Natural killer cell treated with Interleukin-12 subunit alpha and Interleukin-12 subunit beta and Interleukin-15 and Interleukin-18, amount 100 ng/mL, for 72 hours (primary cell): ENCODE measurements around the gene HELZ2. TPM values are rescaled to one million over a fixed set of nuclear protein-coding genes. Genes with fewer than 3 reads are reported as not detected.

Source experiments
- ATAC-seq, 2 donors: fragments of 150-1000 bp; cut with Tn5 transposase in 1 of 2; sonication (Bioruptor Pico), chemical (Tn5 transposase) in 1 of 2; 2 replicates each; pipeline ENCODE4 v1.10.0; 2021
- DNase-seq: peaks from one replicate; pipeline ENCODE4 v3.0.0; 2022; ENCODE audit warnings: low spot score
- H3K27ac Mint-ChIP-seq, 2 donors: 1 replicate in 1 of 2; 2 replicates in 1 of 2; pipeline ENCODE4 v1.8.0; 2022; ENCODE audit warnings: mixed read lengths in 2 of 2, mild to moderate bottlenecking in 1 of 2, moderate library complexity in 1 of 2
- H3K27me3 Mint-ChIP-seq, 2 donors: 1 replicate in 1 of 2; 2 replicates in 1 of 2; pipeline ENCODE4 v1.8.0; 2022; ENCODE audit warnings: mixed read lengths in 2 of 2
- H3K36me3 Mint-ChIP-seq: one replicate; pipeline ENCODE4 v1.8.0; 2022; ENCODE audit warnings: mixed read lengths
- H3K4me1 Mint-ChIP-seq, 2 donors: 1 replicate in 1 of 2; 2 replicates in 1 of 2; pipeline ENCODE4 v1.8.0; 2022; ENCODE audit warnings: low read depth in 2 of 2, mixed read lengths in 2 of 2, mild to moderate bottlenecking in 1 of 2
- H3K4me3 Mint-ChIP-seq: one replicate; pipeline ENCODE4 v1.8.0; 2022; ENCODE audit warnings: mixed read lengths
- H3K9me3 Mint-ChIP-seq: 2 replicates; pipeline ENCODE4 v1.8.0; 2022; ENCODE audit warnings: mixed read lengths
- total RNA-seq, 2 donors: library from RNA; stranded (reverse); gene quantifications; one replicate each; pipeline ENCODE4 v1.2.3, GENCODE V29; 2022

HELZ2 gene
- total RNA-seq, 2 donors from 2014 or later, result 19.6 to 27.6 TPM

DNA sequence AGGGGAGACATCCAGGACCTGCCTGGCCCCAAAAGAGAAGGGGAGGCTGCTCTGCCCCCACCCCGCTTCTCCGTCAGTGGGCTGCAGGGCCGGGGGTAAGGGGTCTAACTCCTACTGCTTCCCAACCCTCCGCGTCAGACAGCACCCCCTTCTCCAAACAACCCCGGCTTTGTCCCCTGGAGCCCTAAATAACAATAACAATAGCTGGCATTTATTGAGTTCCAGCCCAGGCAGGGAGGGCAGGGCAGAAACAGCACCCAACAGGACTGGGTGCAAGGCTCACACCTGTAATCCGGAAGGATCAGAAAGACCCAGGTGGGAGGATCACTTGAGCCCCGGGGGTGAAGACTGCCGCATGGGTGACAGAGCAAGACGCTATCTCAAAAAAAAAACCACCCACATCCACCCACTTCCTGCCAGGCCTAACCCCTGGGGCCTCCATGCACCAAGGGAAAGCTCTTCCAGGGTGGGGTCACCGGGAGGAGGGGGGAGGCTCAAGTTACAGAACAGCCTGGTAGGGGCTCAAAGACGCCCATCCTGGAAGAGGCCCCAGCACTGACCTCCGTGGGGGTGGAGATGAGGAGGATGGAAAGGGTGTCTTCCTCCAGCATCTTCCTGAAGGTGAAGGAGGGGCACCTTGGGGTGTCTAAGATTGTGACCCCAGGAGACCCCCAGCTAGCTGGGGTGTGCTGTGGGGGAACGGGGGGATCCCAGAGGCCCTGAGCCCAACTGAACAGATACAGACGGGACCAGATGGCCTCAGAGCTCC, 21.4 kb downstream of the HELZ2 start:
- Mint-ChIP-seq H3K36me3 (no peaks in the 10 kb centered on the region), H3K9me3 (no peaks in the 10 kb centered on the region), H3K27ac (peak overlapping the region; percentile 17 to 51), H3K27me3 (peaks cover 0 to 7% of the 10 kb centered on the region in 2 donors), H3K4me1 (peaks cover 6 to 10% of the 10 kb centered on the region in 2 donors), H3K4me3 (peak overlapping the region; percentile 41)
- DNase-seq (no peak), ATAC-seq (peak in 1 of 2 donors; percentile 54)

DNA sequence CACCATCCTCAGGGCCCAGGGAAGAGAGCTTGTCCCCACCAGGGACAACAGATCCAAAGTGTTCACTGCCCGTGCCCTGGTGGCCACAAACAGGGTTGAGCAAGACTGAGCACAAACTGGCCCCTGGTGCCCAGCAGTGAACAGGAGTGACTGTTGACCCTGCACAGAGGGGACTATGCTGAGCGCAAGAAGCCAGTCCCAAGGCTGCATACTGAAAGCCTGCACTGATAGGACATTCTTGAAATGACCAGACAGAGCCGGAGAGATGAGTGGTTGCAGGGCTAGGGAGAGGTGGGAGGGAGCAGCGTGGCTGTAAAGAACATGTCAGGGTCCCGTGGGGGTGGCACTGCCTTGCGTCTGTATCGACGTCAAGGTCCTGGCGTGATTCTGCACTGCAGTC, 23.0 kb downstream of the HELZ2 start:
- Mint-ChIP-seq H3K4me3 (no peak overlapping the region), H3K27me3 (peaks cover 0 to 9% of the 10 kb centered on the region in 2 donors), H3K4me1 (peaks cover 6 to 7% of the 10 kb centered on the region in 2 donors), H3K36me3 (no peaks in the 10 kb centered on the region), H3K9me3 (no peaks in the 10 kb centered on the region), H3K27ac (no peak overlapping the region)
- DNase-seq (no peak), ATAC-seq (no peak)

DNA sequence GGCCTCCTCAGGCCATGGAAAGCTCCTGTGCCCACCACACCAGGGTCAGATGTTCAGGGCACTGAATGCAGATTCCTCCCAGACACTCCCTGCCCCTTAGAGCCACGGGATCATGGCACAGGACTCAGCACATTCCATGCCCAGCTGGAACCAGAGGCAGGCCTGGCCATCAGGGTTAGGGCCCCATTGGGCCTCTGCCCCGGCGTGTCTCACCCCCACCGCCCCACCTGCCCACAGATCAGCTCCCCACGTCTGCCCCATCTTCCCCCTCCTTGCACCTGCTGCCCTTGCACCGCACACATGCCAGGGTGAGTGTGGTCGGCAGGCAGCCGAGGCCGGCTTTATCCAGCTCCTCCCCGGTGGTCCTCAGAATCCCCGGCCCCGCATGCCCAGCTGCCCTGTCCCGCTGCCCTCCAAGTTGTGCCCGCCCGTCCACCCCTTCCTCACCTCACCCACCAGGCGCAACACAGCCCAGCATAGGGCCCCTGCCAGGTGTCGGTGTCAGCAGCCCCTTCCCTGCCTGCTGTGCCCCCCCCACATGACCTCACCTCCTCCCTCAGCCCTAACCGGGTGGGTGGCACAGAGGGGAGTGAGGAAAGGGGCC, 24.3 kb downstream of the HELZ2 start:
- H3K9me3 Mint-ChIP-seq, result no peaks in the 10 kb centered on the region
- H3K4me3 Mint-ChIP-seq, result no peak overlapping the region
- H3K36me3 Mint-ChIP-seq, result no peaks in the 10 kb centered on the region
- no peak overlapping the region for H3K27ac Mint-ChIP-seq
- DNase-seq (no peak), ATAC-seq (no peak)
- peaks cover 6 to 7% of the 10 kb centered on the region in 2 donors for H3K4me1 Mint-ChIP-seq
- H3K27me3 Mint-ChIP-seq, result peaks cover 0 to 9% of the 10 kb centered on the region in 2 donors

DNA sequence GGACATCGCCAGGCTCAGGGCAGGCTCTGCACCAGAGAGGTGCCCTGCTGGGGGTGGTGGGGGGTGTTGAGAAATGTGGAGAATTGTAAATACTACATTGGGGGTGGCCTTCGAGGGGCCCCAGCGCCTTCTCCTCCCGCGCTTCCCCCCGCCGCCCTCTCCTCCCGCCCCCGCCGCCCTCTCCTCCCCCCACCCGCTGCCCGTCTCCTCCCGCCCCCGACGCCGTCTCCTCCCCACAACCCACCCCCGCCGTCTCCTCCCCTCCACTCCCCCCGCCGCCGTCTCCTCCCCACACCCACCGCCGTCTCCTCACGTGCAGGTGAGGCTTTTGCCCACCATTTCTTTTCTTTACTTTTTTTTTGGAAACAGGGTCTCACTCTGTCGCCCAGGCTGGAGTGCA, 25.0 kb downstream of the HELZ2 start:
- Mint-ChIP-seq H3K4me1 (peaks cover 6 to 7% of the 10 kb centered on the region in 2 donors), H3K27ac (no peak overlapping the region), H3K4me3 (no peak overlapping the region), H3K27me3 (peaks cover under 1 to 9% of the 10 kb centered on the region in 2 donors), H3K36me3 (no peaks in the 10 kb centered on the region), H3K9me3 (no peaks in the 10 kb centered on the region)
- DNase-seq (no peak), ATAC-seq (no peak)

DNA sequence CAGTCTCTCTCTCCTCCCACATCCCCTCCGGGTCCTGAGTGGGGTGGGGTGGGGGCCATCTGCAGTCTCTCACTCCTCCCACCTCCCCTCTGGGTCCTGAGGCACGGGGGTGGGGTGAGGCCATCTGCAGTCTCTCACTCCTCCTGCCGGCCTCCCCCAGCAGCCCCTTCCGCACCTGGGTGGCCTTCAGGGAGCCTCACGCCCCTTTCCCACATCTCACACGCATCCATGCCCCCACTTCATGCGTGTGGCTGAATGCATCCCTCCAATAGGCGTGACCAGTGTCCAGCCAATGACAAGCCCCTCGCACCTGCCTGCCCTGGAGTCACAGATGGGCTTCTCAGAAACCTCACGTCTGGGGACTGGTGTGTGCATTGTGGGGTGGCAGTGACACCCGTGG, 25.5 kb downstream of the HELZ2 start:
- H3K4me1 Mint-ChIP-seq, result peaks cover 10% of the 10 kb centered on the region in 2 donors

DNA sequence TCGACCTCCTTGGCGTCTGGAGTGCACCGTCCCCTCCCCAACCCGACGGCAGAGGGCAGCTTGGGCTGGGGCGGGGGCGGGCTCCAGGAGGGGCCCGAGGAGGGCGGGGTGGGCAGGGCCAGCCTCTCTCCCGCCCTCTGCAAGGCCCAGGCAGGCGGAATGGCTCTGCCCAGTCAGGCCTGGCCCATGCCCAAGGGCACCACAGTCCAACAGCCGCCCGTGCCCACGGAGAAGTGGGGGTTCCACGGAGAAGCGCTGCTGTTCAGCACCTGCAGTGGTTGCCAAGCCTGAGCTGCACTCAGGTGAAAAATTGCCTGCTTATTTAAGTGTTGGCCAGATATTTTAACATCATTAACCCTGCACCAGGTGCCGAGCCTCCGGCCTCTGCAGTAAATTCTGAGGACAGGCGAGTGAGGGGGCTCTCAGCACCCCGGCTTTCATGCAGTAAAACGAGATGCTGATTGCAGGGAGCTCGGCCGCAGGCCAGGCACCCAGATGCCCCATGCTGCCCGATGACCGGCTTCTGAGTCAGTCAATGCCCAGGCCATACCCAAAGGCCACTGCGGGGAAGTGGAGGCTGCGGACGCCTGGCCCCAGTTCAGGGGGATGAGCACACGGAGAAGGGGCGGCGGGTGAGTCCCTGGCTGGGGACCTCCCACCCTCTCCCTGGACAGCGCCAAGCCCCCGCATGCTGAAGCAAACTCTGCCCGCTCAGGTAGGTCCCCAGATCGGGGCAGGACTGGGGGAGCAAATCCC, 26.1 kb downstream of the HELZ2 start, which contains the start of gene SRMS:
Gene SRMS, minus strand, starts transcription at position 25 of the 756 bp plus-strand sequence. CDS start 286 bp downstream, outside the sequence.
- H3K9me3 Mint-ChIP-seq, result no peaks in the 10 kb centered on the region
- H3K27me3 Mint-ChIP-seq, result peaks cover 7 to 9% of the 10 kb centered on the region in 2 donors
- H3K27ac Mint-ChIP-seq, result no peak within 1 kb of the TSS
- no peaks in the 10 kb centered on the region for H3K36me3 Mint-ChIP-seq
- peaks cover 8 to 11% of the 10 kb centered on the region in 2 donors for H3K4me1 Mint-ChIP-seq
- DNase-seq (no peak), ATAC-seq (no peak)
- H3K4me3 Mint-ChIP-seq, result no peak within 1 kb of the TSS

More for the DNA sequence above, 25.5 kb downstream of the HELZ2 start:
- Mint-ChIP-seq H3K36me3 (no peaks in the 10 kb centered on the region), H3K27ac (no peak overlapping the region), H3K27me3 (peaks cover 5 to 9% of the 10 kb centered on the region in 2 donors), H3K4me3 (no peak overlapping the region), H3K9me3 (no peaks in the 10 kb centered on the region)
- ATAC-seq, result no peak
- DNase-seq, result no peak

DNA sequence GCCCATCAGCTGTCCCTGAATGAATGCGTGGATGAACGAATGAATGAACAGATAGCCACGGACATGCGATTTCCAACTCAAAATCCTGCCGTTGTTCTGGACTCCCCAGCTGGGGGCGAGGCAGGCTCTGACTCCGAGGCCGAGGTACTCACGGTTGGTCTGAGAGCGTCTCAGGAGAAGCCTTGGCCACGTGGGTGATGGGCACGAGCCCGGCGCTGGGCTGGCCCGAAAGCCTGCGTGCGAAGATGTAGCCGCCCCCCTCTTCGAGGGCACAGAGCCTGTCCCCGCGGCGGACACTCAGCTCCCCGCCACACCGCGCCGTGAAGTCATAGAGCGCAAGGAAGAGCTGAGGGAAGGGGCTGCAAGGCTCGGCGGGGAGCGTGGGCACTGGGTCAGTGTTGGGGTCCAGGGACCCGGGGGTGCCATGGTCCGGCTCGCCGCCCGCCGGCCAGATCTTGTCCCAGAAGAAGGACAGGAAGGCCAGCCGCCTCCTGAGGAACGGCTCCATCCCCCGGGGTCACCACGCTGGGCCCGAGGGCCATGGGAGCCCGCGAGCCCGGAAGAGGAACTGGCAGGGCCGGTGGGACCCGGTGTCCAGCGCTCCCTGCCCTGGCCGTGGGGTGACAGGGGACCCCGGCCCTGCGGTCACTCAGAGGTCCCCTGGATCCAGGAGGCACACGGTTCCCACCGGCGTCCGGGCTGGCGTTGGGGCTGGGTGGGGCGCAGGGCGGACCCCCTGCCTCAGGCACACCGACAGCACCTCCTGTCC, 26.9 kb downstream of the HELZ2 start:
- DNase-seq, result no peak
- no peak overlapping the region for H3K27ac Mint-ChIP-seq
- ATAC-seq, result no peak

DNA sequence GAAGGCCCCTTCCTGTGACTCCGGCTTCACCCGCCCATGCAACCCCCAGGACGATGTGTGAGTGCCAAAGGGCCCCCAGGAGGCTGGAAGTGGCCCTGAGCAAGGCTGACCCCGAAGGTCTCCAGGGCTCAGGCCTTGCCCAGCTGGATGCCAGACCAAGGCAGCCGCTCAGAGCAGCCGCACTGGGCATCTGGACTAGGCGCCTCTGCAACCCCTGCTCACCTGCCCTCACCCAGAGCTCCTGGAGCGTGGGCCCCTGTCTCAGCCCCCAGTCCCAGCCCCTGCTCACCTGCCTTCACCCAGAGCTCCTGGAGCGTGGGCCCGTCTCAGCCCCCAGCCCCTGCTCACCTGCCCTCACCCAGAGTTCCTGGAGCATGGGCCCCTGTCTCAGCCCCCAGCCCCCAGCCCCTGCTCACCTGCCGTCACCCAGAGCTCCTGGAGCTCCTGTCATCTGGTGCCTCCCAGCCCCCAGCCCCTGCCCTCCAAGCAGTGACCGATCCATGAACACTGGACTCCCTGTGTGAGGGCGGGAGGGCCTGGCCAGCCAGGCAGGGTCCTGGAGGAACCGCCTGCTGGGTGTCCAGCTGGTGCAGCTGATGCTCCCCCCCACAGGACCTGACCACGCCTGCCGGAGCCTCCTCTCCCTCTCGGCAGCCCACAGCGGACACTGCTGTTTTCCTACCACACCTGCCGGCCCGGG, 27.6 kb downstream of the HELZ2 start:
- Mint-ChIP-seq H3K27ac (no peak overlapping the region), H3K36me3 (no peaks in the 10 kb centered on the region), H3K4me3 (no peak overlapping the region), H3K27me3 (peaks cover 7 to 9% of the 10 kb centered on the region in 2 donors), H3K9me3 (no peaks in the 10 kb centered on the region), H3K4me1 (peaks cover 3 to 5% of the 10 kb centered on the region in 2 donors)
- DNase-seq (no peak), ATAC-seq (peak in 1 of 2 donors; percentile 8)

More for the DNA sequence above, 26.9 kb downstream of the HELZ2 start:
- peaks cover 7 to 9% of the 10 kb centered on the region in 2 donors for H3K27me3 Mint-ChIP-seq
- no peak overlapping the region for H3K4me3 Mint-ChIP-seq
- H3K36me3 Mint-ChIP-seq, result no peaks in the 10 kb centered on the region
- peaks cover 3 to 5% of the 10 kb centered on the region in 2 donors for H3K4me1 Mint-ChIP-seq
- no peaks in the 10 kb centered on the region for H3K9me3 Mint-ChIP-seq

DNA sequence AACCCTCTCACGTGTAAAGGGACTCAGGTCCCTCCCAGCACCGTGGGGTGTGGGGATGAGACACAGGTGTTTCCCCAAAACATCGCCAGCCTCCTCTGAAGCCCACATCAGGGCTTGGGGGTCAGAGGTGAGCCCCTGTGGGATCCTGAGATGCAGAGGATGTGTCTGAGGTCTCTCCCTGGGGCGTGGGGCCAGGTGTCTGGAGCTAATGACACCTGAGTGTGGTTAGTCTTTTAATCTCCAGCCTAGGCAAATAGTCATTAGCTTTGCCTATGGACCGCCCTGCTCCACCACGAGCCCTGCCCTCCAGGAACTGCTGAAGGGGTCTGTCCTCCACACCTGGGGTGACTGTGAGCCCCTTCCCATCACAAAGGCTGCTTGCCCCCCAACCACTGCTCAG, 28.2 kb downstream of the HELZ2 start:
- Mint-ChIP-seq H3K4me1 (peaks cover 3 to 5% of the 10 kb centered on the region in 2 donors), H3K4me3 (no peak overlapping the region), H3K27me3 (peaks cover 7 to 9% of the 10 kb centered on the region in 2 donors), H3K9me3 (no peaks in the 10 kb centered on the region), H3K27ac (no peak overlapping the region), H3K36me3 (no peaks in the 10 kb centered on the region)
- ATAC-seq, result no peak
- no peak for DNase-seq

DNA sequence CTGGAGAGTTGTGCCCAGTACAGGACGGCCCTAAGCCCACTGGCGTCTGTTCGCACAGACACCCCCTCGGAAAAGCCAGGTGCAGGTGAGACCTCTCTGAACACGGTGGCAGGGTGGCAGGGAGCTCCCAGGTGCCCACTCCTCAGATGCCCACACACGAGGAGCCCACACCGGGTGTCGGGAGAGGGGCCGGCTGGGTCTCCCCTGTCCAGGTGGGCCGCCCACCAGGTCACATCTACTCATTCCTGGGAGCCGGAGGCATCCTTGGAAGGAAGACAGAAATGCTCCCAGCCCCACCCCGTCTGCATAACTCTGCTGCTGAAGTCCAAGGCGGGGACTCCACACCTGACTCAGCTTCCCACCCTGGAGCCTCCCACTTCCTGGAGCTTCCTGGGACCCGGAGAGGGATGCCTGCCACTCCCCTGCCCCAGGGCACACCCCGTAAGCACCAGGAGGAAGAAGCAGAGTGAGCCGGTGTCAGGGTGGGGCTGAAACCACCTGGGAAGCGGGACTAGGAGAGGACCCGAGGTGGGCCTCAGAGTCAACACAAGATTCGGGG, 29.0 kb downstream of the HELZ2 start:
- peaks cover 7 to 9% of the 10 kb centered on the region in 2 donors for H3K27me3 Mint-ChIP-seq
- no peak overlapping the region for H3K4me3 Mint-ChIP-seq
- H3K27ac Mint-ChIP-seq, result no peak overlapping the region
- ATAC-seq (no peak), DNase-seq (no peak)
- no peaks in the 10 kb centered on the region for H3K9me3 Mint-ChIP-seq
- H3K4me1 Mint-ChIP-seq, result peaks cover 3 to 5% of the 10 kb centered on the region in 2 donors
- H3K36me3 Mint-ChIP-seq, result no peaks in the 10 kb centered on the region

DNA sequence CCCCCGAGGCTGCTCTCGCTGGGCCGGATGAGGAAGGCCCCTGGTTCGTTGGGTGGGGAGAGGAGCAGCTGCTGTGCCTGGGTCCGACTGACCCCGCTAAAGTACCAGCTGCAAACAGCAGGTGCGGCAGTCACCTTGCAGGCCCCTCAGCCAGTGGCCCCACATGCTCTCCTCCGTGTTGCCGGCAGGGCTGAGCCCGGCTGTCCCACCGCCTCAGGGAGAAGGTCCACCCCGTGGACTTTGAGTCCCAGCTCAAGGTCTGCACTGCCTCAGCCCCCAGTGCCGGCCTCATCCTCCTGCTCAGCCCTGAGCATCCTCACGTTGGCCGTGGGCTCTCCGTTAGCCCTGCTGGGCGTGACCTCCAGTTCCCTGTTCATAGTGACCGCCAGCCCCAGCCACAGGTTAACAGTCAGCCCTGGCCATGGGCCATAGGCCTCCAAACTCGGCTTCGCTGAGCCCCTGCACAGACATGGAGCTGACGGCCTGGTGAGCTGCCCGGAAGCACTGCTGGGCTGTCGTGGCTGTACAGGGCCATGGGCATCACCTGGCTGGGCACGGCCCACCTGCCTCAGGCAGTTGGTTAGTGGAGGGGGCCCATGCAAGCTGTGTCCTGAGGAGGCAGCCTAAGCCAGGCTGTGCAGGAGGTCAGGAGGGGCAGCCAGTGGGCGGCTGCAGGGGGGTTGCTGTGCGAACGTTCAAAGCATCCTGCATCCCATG, 29.6 kb downstream of the HELZ2 start:
- H3K9me3 Mint-ChIP-seq, result no peaks in the 10 kb centered on the region
- H3K4me3 Mint-ChIP-seq, result no peak overlapping the region
- ATAC-seq (no peak), DNase-seq (no peak)
- peaks cover 3 to 5% of the 10 kb centered on the region in 2 donors for H3K4me1 Mint-ChIP-seq
- H3K36me3 Mint-ChIP-seq, result no peaks in the 10 kb centered on the region
- H3K27me3 Mint-ChIP-seq, result peaks cover 7% of the 10 kb centered on the region in 2 donors
- peak overlapping the region in 1 of 2 donors; percentile 10 for H3K27ac Mint-ChIP-seq

DNA sequence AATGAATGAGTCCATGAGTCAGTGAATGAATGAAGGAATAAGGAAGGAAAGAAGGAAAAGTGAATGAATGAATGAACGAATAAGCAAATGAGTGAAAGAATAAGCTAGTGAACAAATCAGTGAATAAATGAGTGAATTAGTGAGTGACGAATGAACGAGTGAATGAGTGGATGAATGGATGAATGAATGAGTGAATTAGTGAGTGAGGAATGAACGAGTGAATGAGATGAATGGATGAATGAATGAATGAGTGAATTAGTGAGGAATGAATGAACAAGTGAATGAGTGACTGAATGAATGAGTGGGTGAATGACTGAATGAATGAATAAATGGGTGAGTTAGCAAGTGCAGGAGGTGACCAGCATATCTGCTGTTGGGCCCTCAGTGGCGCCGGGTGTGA, 30.3 kb downstream of the HELZ2 start:
- peak overlapping the region; percentile 8 for H3K4me3 Mint-ChIP-seq
- no peaks in the 10 kb centered on the region for H3K36me3 Mint-ChIP-seq
- ATAC-seq, result no peak
- H3K9me3 Mint-ChIP-seq, result no peaks in the 10 kb centered on the region
- no peak for DNase-seq
- peaks cover 3 to 5% of the 10 kb centered on the region in 2 donors for H3K4me1 Mint-ChIP-seq
- peaks cover 5 to 7% of the 10 kb centered on the region in 2 donors for H3K27me3 Mint-ChIP-seq
- peak overlapping the region in 1 of 2 donors; percentile 10 for H3K27ac Mint-ChIP-seq
